ELR (cell line): ENCODE results near the gene MAML3.

Experiments used
- DNase-seq: peaks from one replicate; pipeline ENCODE4 v3.0.0-alpha.2; 2015; ENCODE audit warnings: low read depth

MAML3 gene

GRCh38 chr4:140046016-140046415, 108.0 kb downstream of the MAML3 start:
- DNase-seq, result no peak

- no peak for DNase-seq
Measured at GRCh38 chr4:140044337-140044902, 109.6 kb downstream of the MAML3 start.

GRCh38 chr4:140042634-140043033, 111.3 kb downstream of the MAML3 start:
- DNase-seq, result no peak

- DNase-seq, result peak; percentile 36
Measured at GRCh38 chr4:140038031-140038533, 115.9 kb downstream of the MAML3 start.

- DNase-seq, result peak; percentile 90
Measured at GRCh38 chr4:140037353-140038030, 116.5 kb downstream of the MAML3 start.

- no peak for DNase-seq
Measured at GRCh38 chr4:140031706-140032105, 122.3 kb downstream of the MAML3 start.

GRCh38 chr4:140031061-140031460, 122.9 kb downstream of the MAML3 start:
- DNase-seq, result no peak

- no peak for DNase-seq
Measured at GRCh38 chr4:140028676-140029517, 125.1 kb downstream of the MAML3 start.

GRCh38 chr4:140028101-140028500, 125.9 kb downstream of the MAML3 start:
- DNase-seq, result no peak

GRCh38 chr4:140027101-140027500, 126.9 kb downstream of the MAML3 start:
- DNase-seq, result no peak

GRCh38 chr4:140025470-140025869, 128.5 kb downstream of the MAML3 start:
- no peak for DNase-seq

GRCh38 chr4:140020457-140021361, 133.3 kb downstream of the MAML3 start:
- DNase-seq, result no peak

GRCh38 chr4:140019619-140020347, 134.2 kb downstream of the MAML3 start:
- DNase-seq, result no peak

- DNase-seq, result no peak
Measured at GRCh38 chr4:140018931-140019618, 134.9 kb downstream of the MAML3 start.

GRCh38 chr4:140014284-140014683, 139.7 kb downstream of the MAML3 start:
- peak; percentile 49 for DNase-seq

GRCh38 chr4:140012688-140013486, 141.1 kb downstream of the MAML3 start:
- DNase-seq, result peak; percentile 93

- no peak for DNase-seq
Measured at GRCh38 chr4:140005699-140006098, 148.3 kb downstream of the MAML3 start.

GRCh38 chr4:140004922-140005627, 148.9 kb downstream of the MAML3 start:
- no peak for DNase-seq

- DNase-seq, result peak; percentile 60
Measured at GRCh38 chr4:140004549-140004895, 149.5 kb downstream of the MAML3 start.
